ENCODE results near the gene CAVIN2.

The CAVIN2 gene

DNA sequence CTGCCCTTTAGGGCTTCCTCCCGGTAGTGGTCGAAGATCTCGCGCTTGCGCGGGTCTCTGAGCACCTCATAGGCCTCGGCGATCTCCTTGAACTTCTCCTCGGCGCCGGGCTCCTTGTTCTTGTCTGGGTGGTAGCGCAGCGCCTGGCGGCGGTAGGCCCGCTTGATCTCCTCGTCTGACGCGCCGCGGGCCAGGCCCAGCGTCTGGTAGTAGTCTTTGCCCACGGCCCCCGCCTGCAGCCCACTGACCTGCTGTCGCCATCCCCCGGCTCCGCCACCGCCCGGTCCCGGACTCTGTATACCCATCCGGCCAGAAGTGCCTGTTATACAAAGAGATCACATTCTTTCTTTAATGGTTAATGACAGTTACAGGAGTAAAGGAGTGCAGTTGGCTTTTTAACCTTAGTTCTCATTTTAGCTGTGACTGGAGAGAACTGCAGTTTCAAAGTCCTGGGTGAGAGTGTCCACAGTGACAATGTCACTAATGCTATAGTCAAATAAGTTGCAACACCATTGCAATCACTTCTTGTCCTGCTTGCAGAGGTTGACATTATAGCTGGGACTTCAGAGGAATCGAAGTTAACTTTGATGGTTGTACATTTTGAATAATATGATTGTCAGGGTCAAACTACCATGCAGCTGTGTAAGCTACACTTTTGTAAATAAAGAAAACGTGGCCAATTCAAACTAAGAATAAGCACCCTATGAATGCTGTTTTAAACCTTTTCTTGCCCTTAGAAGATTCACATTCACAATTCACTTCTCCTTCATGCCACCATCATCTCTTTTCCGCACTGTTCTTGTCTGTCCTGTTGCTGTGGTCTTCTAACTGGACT is 35.3 kb upstream of the CAVIN2 start:
- H3K27ac Mint-ChIP-seq, result no peak overlapping the region
- H3K27me3 Mint-ChIP-seq (ENCODE audit: low read depth), result peaks cover 4% of the 10 kb centered on the region

GRCh38 chr2:191878548-191879279 is 31.8 kb upstream of the CAVIN2 start:
- Mint-ChIP-seq H3K4me3 (no peak overlapping the region), H3K9me3 (no peaks in the 10 kb centered on the region), H3K27ac (peak overlapping the region; percentile 86 to 92 (median 90)), H3K36me3 (ENCODE audit: low read depth) (no peaks in the 10 kb centered on the region), H3K27me3 (ENCODE audit: low read depth) (peaks cover 7% of the 10 kb centered on the region), H3K4me1 (peaks cover 5% of the 10 kb centered on the region)
- TF ChIP-seq, protein P1, sequence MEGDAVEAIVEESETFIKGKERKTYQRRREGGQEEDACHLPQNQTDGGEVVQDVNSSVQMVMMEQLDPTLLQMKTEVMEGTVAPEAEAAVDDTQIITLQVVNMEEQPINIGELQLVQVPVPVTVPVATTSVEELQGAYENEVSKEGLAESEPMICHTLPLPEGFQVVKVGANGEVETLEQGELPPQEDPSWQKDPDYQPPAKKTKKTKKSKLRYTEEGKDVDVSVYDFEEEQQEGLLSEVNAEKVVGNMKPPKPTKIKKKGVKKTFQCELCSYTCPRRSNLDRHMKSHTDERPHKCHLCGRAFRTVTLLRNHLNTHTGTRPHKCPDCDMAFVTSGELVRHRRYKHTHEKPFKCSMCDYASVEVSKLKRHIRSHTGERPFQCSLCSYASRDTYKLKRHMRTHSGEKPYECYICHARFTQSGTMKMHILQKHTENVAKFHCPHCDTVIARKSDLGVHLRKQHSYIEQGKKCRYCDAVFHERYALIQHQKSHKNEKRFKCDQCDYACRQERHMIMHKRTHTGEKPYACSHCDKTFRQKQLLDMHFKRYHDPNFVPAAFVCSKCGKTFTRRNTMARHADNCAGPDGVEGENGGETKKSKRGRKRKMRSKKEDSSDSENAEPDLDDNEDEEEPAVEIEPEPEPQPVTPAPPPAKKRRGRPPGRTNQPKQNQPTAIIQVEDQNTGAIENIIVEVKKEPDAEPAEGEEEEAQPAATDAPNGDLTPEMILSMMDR (IDR thresholded peaks at IDR 0.05; ENCODE audit: unreplicated experiment in 3 of 3), result no peak

More for the DNA sequence above, 35.3 kb upstream of the CAVIN2 start:
- H3K36me3 Mint-ChIP-seq (ENCODE audit: low read depth), result no peaks in the 10 kb centered on the region
- no peaks in the 10 kb centered on the region for H3K9me3 Mint-ChIP-seq
- H3K4me1 Mint-ChIP-seq, result peaks cover 15% of the 10 kb centered on the region
- no peak overlapping the region for H3K4me3 Mint-ChIP-seq
- TF ChIP-seq, protein P1 (IDR thresholded peaks at IDR 0.05; ENCODE audit: unreplicated experiment in 3 of 3), result no peak

GRCh38 chr2:191877875-191878274 is 31.0 kb upstream of the CAVIN2 start:
- Mint-ChIP-seq H3K36me3 (ENCODE audit: low read depth) (no peaks in the 10 kb centered on the region), H3K4me3 (no peak overlapping the region), H3K27ac (peak overlapping the region; percentile 86 to 92 (median 90)), H3K27me3 (ENCODE audit: low read depth) (peaks cover 7% of the 10 kb centered on the region), H3K9me3 (no peaks in the 10 kb centered on the region), H3K4me1 (peaks cover 5% of the 10 kb centered on the region)
- TF ChIP-seq, protein P1 (IDR thresholded peaks at IDR 0.05; ENCODE audit: unreplicated experiment in 3 of 3), result no peak

GRCh38 chr2:191875859-191876258 is 29.0 kb upstream of the CAVIN2 start:
- Mint-ChIP-seq H3K4me1 (peaks cover 5% of the 10 kb centered on the region), H3K27me3 (ENCODE audit: low read depth) (peaks cover 7% of the 10 kb centered on the region), H3K36me3 (ENCODE audit: low read depth) (no peaks in the 10 kb centered on the region)

DNA sequence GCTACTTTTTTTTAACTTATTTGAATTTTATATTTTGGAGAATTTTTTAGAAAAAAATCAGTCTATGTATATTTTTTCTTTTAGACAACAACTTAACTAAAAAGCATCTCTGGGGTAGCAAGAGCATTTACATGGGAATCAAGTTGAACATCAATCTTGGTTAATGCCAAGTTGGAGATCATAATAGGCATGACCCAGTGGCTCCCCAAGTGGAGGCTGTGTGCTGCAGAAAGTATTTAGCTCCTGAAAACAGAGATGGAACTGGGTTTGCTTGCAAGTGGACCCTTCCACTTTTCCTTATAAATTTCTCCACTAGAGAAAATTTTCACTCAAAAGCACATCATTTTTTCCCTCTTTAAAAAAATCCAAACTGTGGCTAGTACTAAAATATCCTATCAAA is 23.9 kb upstream of the CAVIN2 start:
- Mint-ChIP-seq H3K4me1 (peaks cover 17% of the 10 kb centered on the region), H3K36me3 (ENCODE audit: low read depth) (no peaks in the 10 kb centered on the region), H3K27me3 (ENCODE audit: low read depth) (peaks cover 3% of the 10 kb centered on the region), H3K27ac (no peak overlapping the region), H3K9me3 (no peaks in the 10 kb centered on the region), H3K4me3 (no peak overlapping the region)
- TF ChIP-seq, protein P1 (IDR thresholded peaks at IDR 0.05; ENCODE audit: unreplicated experiment in 3 of 3), result no peak

More at GRCh38 chr2:191875859-191876258, 29.0 kb upstream of the CAVIN2 start:
- Mint-ChIP-seq H3K4me3 (no peak overlapping the region), H3K27ac (peak overlapping the region in 1 of 3 experiments; percentile 52), H3K9me3 (no peaks in the 10 kb centered on the region)
- TF ChIP-seq, protein P1 (IDR thresholded peaks at IDR 0.05; ENCODE audit: unreplicated experiment in 3 of 3), result no peak
